Neural progenitor cell (in vitro differentiated cells): ENCODE measurements around the gene MSI2. TPM values are rescaled to one million over a fixed set of nuclear protein-coding genes. Genes with fewer than 3 reads are reported as not detected.

Experiments used
- DNase-seq: peaks from one replicate; pipeline ENCODE4 v3.0.0-alpha.2; 2016; ENCODE audit warnings: low spot score
- H2AFZ ChIP-seq: fragments of 200-600 bp; sonication (generic); replicated peaks from 2 replicates; pipeline ENCODE4 v1.6.1; 2016; ENCODE audit warnings: antibody characterized with exemption
- H3F3A ChIP-seq: fragments of 200-600 bp; sonication (generic); 2 replicates; pipeline ENCODE4 v1.6.1; 2016; ENCODE audit warnings: antibody characterized with exemption, low read depth
- H3K27ac ChIP-seq: fragments of 200-600 bp; sonication (generic); 2 replicates; pipeline ENCODE4 v1.5.1; 2016; ENCODE audit warnings: mild to moderate bottlenecking
- H3K27me3 ChIP-seq: fragments of 200-600 bp; sonication (generic); 2 replicates; pipeline ENCODE4 v1.6.1; 2016; ENCODE audit warnings: mild to moderate bottlenecking, moderate library complexity
- H3K36me3 ChIP-seq: fragments of 200-600 bp; sonication (generic); 2 replicates; pipeline ENCODE4 v1.5.1; 2016
- H3K4me1 ChIP-seq: fragments of 200-600 bp; sonication (generic); 2 replicates; pipeline ENCODE4 v1.6.1; 2016; ENCODE audit warnings: mixed run types
- H3K4me2 ChIP-seq: fragments of 200-600 bp; sonication (generic); 2 replicates; pipeline ENCODE4 v1.6.1; 2016
- H3K4me3 ChIP-seq: fragments of 200-600 bp; sonication (generic); 2 replicates; pipeline ENCODE4 v1.5.1; 2016
- H3K79me2 ChIP-seq: fragments of 200-600 bp; sonication (generic); 2 replicates; pipeline ENCODE4 v1.6.1; 2016; ENCODE audit warnings: low read depth
- H3K9ac ChIP-seq: fragments of 200-600 bp; sonication (generic); 2 replicates; pipeline ENCODE4 v1.6.1; 2016
- H3K9me3 ChIP-seq: fragments of 200-600 bp; sonication (generic); 2 replicates; pipeline ENCODE4 v1.5.1; 2016; ENCODE audit warnings: low read depth
- H4K20me1 ChIP-seq: fragments of 200-600 bp; sonication (generic); 2 replicates; pipeline ENCODE4 v1.6.1; 2016; ENCODE audit warnings: low read depth
- H3K27ac Mint-ChIP-seq: 3 replicates; pipeline ENCODE4 v1.8.0; 2021; ENCODE audit warnings: mixed read lengths
- H3K27me3 Mint-ChIP-seq: 2 replicates; pipeline ENCODE4 v1.8.0; 2022; ENCODE audit warnings: low read depth, mild to moderate bottlenecking, inconsistent platforms, moderate library complexity, mixed read lengths; ENCODE audit not compliant: insufficient read depth
- H3K36me3 Mint-ChIP-seq: 3 replicates; pipeline ENCODE4 v1.8.0; 2021; ENCODE audit warnings: mixed read lengths
- H3K4me1 Mint-ChIP-seq: 3 replicates; pipeline ENCODE4 v1.8.0; 2021; ENCODE audit warnings: mixed read lengths
- H3K4me3 Mint-ChIP-seq: 3 replicates; pipeline ENCODE4 v1.8.0; 2021; ENCODE audit warnings: mild to moderate bottlenecking, moderate library complexity, mixed read lengths
- H3K9me3 Mint-ChIP-seq: 3 replicates; pipeline ENCODE4 v1.8.0; 2020; ENCODE audit warnings: mixed read lengths
- EZH2 ChIP-seq: fragments of 200-600 bp; sonication (generic); IDR thresholded peaks from 2 replicates; pipeline ENCODE4 v1.6.1; 2017; ENCODE audit warnings: antibody characterized with exemption, mild to moderate bottlenecking, moderate library complexity
- EZH2phosphoT487 ChIP-seq: fragments of 200-600 bp; sonication (generic); IDR thresholded peaks from 2 replicates; pipeline ENCODE4 v1.6.1; 2017; ENCODE audit warnings: antibody characterized with exemption
- total RNA-seq: library from RNA; depleted of rRNA; stranded (reverse); fragments of >200 nt; gene quantifications from 2 replicates; pipeline ENCODE4 v1.2.3, GENCODE V29; 2015; ENCODE audit warnings: low replicate concordance
- TF ChIP-seq, protein P1 (sequence below): fragments of 200-600 bp; sonication (generic); IDR thresholded peaks from 2 replicates; pipeline ENCODE4 v1.5.1; 2017; ENCODE audit warnings: antibody characterized with exemption, mild to moderate bottlenecking

The MSI2 gene
- total RNA-seq, 1 donor from 2014 or later = 96.9 TPM

GRCh38 chr17:57236686-57237299, 19.5 kb upstream of the MSI2 start:
- Mint-ChIP-seq H3K4me1 (peaks cover 10% of the 10 kb centered on the region), H3K27me3 (peaks cover 2% of the 10 kb centered on the region), H3K36me3 (no peaks in the 10 kb centered on the region), H3K27ac (no peak overlapping the region), H3K9me3 (peaks cover 3% of the 10 kb centered on the region), H3K4me3 (no peak overlapping the region)
- Histone ChIP-seq H3K4me1 (peaks cover 11% of the 10 kb centered on the region), H3K27ac (no peak overlapping the region), H3F3A (peaks cover 6% of the 10 kb centered on the region), H4K20me1 (no peaks in the 10 kb centered on the region), H3K36me3 (no peaks in the 10 kb centered on the region), H3K9ac (no peak overlapping the region), H3K4me3 (no peak overlapping the region), H3K27me3 (no peaks in the 10 kb centered on the region), H3K79me2 (no peaks in the 10 kb centered on the region), H2AFZ (no peak overlapping the region), H3K9me3 (no peaks in the 10 kb centered on the region), H3K4me2 (no peak overlapping the region)
- DNase-seq = no peak
- TF ChIP-seq EZH2phosphoT487 = no peak

DNA sequence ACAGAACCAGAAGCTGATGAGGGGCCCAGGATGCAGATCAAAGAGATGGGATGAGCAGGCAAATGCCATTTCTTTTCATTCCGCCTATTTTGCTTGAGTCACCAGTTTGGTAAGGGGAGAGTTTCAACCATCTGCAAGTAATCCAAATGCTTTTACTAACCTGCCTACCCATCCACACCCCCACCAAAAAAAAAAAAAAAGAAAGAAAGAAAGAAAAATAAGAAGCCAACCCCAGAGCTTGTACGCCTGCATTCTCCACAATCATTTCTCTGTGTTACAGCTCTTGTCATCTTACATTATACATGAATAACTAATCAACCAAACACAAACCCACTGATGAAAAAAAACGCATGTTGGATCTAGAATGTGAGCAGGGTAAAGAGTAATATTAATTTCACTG, 15.7 kb upstream of the MSI2 start:
- Histone ChIP-seq H4K20me1 (no peaks in the 10 kb centered on the region), H3K27me3 (no peaks in the 10 kb centered on the region), H3K4me1 (peaks cover 6% of the 10 kb centered on the region), H3F3A (no peaks in the 10 kb centered on the region), H3K27ac (no peak overlapping the region), H3K4me2 (no peak overlapping the region), H3K9ac (no peak overlapping the region), H3K9me3 (no peaks in the 10 kb centered on the region), H3K79me2 (no peaks in the 10 kb centered on the region), H3K4me3 (no peak overlapping the region), H2AFZ (no peak overlapping the region), H3K36me3 (no peaks in the 10 kb centered on the region)
- Mint-ChIP-seq H3K4me1 (peaks cover 18% of the 10 kb centered on the region), H3K9me3 (no peaks in the 10 kb centered on the region), H3K27ac (no peak overlapping the region), H3K36me3 (no peaks in the 10 kb centered on the region), H3K27me3 (peaks cover 2% of the 10 kb centered on the region), H3K4me3 (no peak overlapping the region)
- no peak for TF ChIP-seq EZH2phosphoT487
- no peak for TF ChIP-seq EZH2
- TF ChIP-seq, protein P1, sequence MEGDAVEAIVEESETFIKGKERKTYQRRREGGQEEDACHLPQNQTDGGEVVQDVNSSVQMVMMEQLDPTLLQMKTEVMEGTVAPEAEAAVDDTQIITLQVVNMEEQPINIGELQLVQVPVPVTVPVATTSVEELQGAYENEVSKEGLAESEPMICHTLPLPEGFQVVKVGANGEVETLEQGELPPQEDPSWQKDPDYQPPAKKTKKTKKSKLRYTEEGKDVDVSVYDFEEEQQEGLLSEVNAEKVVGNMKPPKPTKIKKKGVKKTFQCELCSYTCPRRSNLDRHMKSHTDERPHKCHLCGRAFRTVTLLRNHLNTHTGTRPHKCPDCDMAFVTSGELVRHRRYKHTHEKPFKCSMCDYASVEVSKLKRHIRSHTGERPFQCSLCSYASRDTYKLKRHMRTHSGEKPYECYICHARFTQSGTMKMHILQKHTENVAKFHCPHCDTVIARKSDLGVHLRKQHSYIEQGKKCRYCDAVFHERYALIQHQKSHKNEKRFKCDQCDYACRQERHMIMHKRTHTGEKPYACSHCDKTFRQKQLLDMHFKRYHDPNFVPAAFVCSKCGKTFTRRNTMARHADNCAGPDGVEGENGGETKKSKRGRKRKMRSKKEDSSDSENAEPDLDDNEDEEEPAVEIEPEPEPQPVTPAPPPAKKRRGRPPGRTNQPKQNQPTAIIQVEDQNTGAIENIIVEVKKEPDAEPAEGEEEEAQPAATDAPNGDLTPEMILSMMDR = no peak
- no peak for DNase-seq

DNA sequence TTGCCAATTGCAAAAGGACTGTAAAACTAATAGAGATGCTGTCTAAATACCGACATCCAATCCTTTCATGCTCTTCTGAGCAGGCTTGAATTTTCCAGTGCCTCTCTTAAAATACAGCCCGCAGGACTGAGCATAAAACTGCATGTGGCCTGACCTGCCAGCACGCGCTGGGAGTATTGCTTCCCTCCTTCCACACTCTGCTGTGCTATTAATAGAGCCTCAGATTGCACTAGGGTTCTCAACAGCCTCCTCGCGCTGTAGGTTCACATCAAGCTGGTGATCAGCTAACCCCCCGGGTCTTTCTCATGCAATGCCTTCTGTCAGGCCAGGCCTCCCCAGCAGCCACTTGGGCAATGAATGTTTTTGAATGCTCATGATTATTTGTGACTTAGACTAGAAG, 14.2 kb upstream of the MSI2 start:
- no peak overlapping the region for H3K9ac ChIP-seq
- H3K27me3 ChIP-seq = no peaks in the 10 kb centered on the region
- no peak for DNase-seq
- H3F3A ChIP-seq = no peaks in the 10 kb centered on the region
- no peak overlapping the region for H2AFZ ChIP-seq
- H3K27ac ChIP-seq = no peak overlapping the region
- Mint-ChIP-seq H3K4me3 (no peak overlapping the region), H3K27ac (peak overlapping the region; percentile 38), H3K36me3 (no peaks in the 10 kb centered on the region), H3K9me3 (peaks cover 4% of the 10 kb centered on the region), H3K4me1 (peaks cover 18% of the 10 kb centered on the region), H3K27me3 (peaks cover 2% of the 10 kb centered on the region)
- peaks cover 6% of the 10 kb centered on the region for H3K4me1 ChIP-seq
- H3K4me2 ChIP-seq = no peak overlapping the region
- no peaks in the 10 kb centered on the region for H3K79me2 ChIP-seq
- TF ChIP-seq, protein P1 = no peak
- TF ChIP-seq EZH2 = no peak
- no peak for TF ChIP-seq EZH2phosphoT487
- no peaks in the 10 kb centered on the region for H4K20me1 ChIP-seq
- no peaks in the 10 kb centered on the region for H3K36me3 ChIP-seq
- no peaks in the 10 kb centered on the region for H3K9me3 ChIP-seq
- H3K4me3 ChIP-seq = no peak overlapping the region

DNA sequence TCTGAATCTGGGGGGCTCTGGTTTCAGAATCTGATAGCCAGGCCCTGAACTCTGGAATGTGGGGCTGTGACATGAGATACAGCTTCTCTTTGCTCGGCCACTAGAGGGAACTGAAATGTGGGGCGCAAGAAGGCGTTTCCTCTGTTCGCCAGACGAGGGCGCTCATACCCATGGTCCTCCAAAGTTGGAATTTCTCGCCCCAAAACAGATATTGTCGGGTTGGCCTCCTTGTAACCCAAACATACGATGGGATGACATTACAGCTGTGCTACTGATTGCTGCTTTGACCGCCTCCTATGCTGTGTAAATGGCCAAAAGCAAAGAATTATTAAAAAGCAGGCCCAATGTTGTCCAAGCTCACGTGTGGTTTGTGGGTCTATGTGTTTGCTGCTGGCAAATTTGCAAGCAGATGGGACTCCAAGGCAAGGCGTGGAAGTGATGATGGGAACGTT, 13.1 kb upstream of the MSI2 start:
- Histone ChIP-seq H3K9ac (no peak overlapping the region), H3K4me3 (no peak overlapping the region), H3K9me3 (no peaks in the 10 kb centered on the region), H4K20me1 (no peaks in the 10 kb centered on the region), H3K4me2 (no peak overlapping the region), H3K79me2 (no peaks in the 10 kb centered on the region), H3K4me1 (peaks cover 6% of the 10 kb centered on the region), H2AFZ (no peak overlapping the region), H3K27me3 (no peaks in the 10 kb centered on the region), H3K36me3 (no peaks in the 10 kb centered on the region), H3F3A (no peaks in the 10 kb centered on the region), H3K27ac (no peak overlapping the region)
- DNase-seq = peak; percentile 82
- peaks cover under 1% of the 10 kb centered on the region for H3K36me3 Mint-ChIP-seq
- H3K4me3 Mint-ChIP-seq = no peak overlapping the region
- no peak for TF ChIP-seq EZH2
- TF ChIP-seq EZH2phosphoT487 = peak; percentile 31
- TF ChIP-seq, protein P1 = peak; percentile 100
- peaks cover 10% of the 10 kb centered on the region for H3K9me3 Mint-ChIP-seq
- H3K27ac Mint-ChIP-seq = peak overlapping the region; percentile 35
- peaks cover 2% of the 10 kb centered on the region for H3K27me3 Mint-ChIP-seq
- peaks cover 18% of the 10 kb centered on the region for H3K4me1 Mint-ChIP-seq
